Large intestine (tissue), 3 donors: ENCODE measurements around the gene PPOX. TPM values are rescaled to one million over a fixed set of nuclear protein-coding genes. Genes with fewer than 3 reads are reported as not detected.

Source experiments
- DNase-seq, 2 donors: peaks; one replicate each; pipeline versions ENCODE4 v3.0.0 to v3.0.0-alpha.2; 2013
- H3K27ac ChIP-seq: one replicate; pipeline ENCODE4 v1.5.1; 2013; ENCODE audit warnings: low read length
- H3K27me3 ChIP-seq: 2 replicates; pipeline ENCODE4 v1.6.1; 2013; ENCODE audit warnings: low read length; ENCODE audit not compliant: control insufficient read depth, insufficient read depth
- H3K36me3 ChIP-seq: 2 replicates; pipeline ENCODE4 v1.6.1; 2013; ENCODE audit warnings: low read length; ENCODE audit not compliant: control insufficient read depth, insufficient read depth
- H3K4me1 ChIP-seq: one replicate; pipeline ENCODE4 v1.6.1; 2013; ENCODE audit warnings: low read length; ENCODE audit not compliant: control insufficient read depth, insufficient read depth
- H3K4me3 ChIP-seq: one replicate; pipeline ENCODE4 v1.5.1; 2013; ENCODE audit warnings: low read length
- H3K9me3 ChIP-seq: one replicate; pipeline ENCODE4 v1.6.1; 2013; ENCODE audit warnings: mild to moderate bottlenecking, low read depth, low read length, moderate library complexity; ENCODE audit not compliant: control insufficient read depth
- whole genome bisulfite sequencing: methylation state at CpG from one replicate; pipeline ENCODE4 v1.1.5; 2013; ENCODE audit warnings: low lambda C conversion rate; ENCODE audit not compliant: insufficient coverage; 5-methylcytosine and 5-hydroxymethylcytosine counted together
- polyA plus RNA-seq: library from polyadenylated mRNA; unstranded; fragments of 120-200 nt; gene quantifications from one replicate; pipeline ENCODE4 v1.2.1, GENCODE V29; 2013

The PPOX gene
- polyA plus RNA-seq, 1 donor: 26.2 TPM

GRCh38 chr1:161176468-161177111 lies 10.4 kb downstream of the PPOX start:
- DNase-seq: no peak
- Histone ChIP-seq H3K4me3 (peak overlapping the region; percentile 92), H3K36me3 (peaks cover 39% of the 10 kb centered on the region), H3K4me1 (peaks cover 12% of the 10 kb centered on the region), H3K9me3 (no peaks in the 10 kb centered on the region), H3K27ac (peak overlapping the region; percentile 55), H3K27me3 (no peaks in the 10 kb centered on the region)
- 80% methylated on average over 1 of the region's 17 CpGs for WGBS

GRCh38 chr1:161177112-161177935 lies 11.1 kb downstream of the PPOX start, which contains the start of gene B4GALT3:
Gene B4GALT3 (minus strand): TSS chr1:161177507. CDS start chr1:161176060, 1,447 bp downstream.
- H3K36me3 ChIP-seq: peaks cover 32% of the 10 kb centered on the region
- no CpG with 5 or more reads among the region's 50 CpGs for WGBS
- peaks cover 12% of the 10 kb centered on the region for H3K4me1 ChIP-seq
- H3K27me3 ChIP-seq: no peaks in the 10 kb centered on the region
- peak; percentile 62 to 91 for DNase-seq
- H3K4me3 ChIP-seq: peak within 1 kb of the TSS; percentile 92
- H3K9me3 ChIP-seq: no peaks in the 10 kb centered on the region
- H3K27ac ChIP-seq: peak within 1 kb of the TSS; percentile 55

GRCh38 chr1:161177936-161178244 lies 11.7 kb downstream of the PPOX start:
- no peaks in the 10 kb centered on the region for H3K27me3 ChIP-seq
- no peak for DNase-seq
- peaks cover 12% of the 10 kb centered on the region for H3K4me1 ChIP-seq
- H3K4me3 ChIP-seq: peak overlapping the region; percentile 92
- H3K36me3 ChIP-seq: peaks cover 26% of the 10 kb centered on the region
- WGBS: 20% methylated on average over 1 of the region's 9 CpGs
- no peaks in the 10 kb centered on the region for H3K9me3 ChIP-seq
- H3K27ac ChIP-seq: peak overlapping the region; percentile 55

GRCh38 chr1:161179698-161180097 lies 13.5 kb downstream of the PPOX start:
- no peak overlapping the region for H3K4me3 ChIP-seq
- H3K27ac ChIP-seq: no peak overlapping the region
- no peaks in the 10 kb centered on the region for H3K27me3 ChIP-seq
- H3K4me1 ChIP-seq: peaks cover 12% of the 10 kb centered on the region
- peaks cover 12% of the 10 kb centered on the region for H3K36me3 ChIP-seq
- H3K9me3 ChIP-seq: no peaks in the 10 kb centered on the region
- DNase-seq: no peak
- no CpG with 5 or more reads among the region's 3 CpGs for WGBS

GRCh38 chr1:161180639-161181038 lies 14.4 kb downstream of the PPOX start:
- Histone ChIP-seq H3K27ac (no peak overlapping the region), H3K4me1 (peaks cover 12% of the 10 kb centered on the region), H3K27me3 (no peaks in the 10 kb centered on the region), H3K36me3 (peaks cover 3% of the 10 kb centered on the region), H3K9me3 (no peaks in the 10 kb centered on the region), H3K4me3 (no peak overlapping the region)
- DNase-seq: no peak
- WGBS: no CpG with 5 or more reads among the region's 1 CpG

GRCh38 chr1:161182214-161182613 lies 16.0 kb downstream of the PPOX start:
- WGBS: no CpG with 5 or more reads among the region's 1 CpG
- DNase-seq: no peak
- Histone ChIP-seq H3K27me3 (no peaks in the 10 kb centered on the region), H3K27ac (no peak overlapping the region), H3K36me3 (no peaks in the 10 kb centered on the region), H3K4me1 (peaks cover 4% of the 10 kb centered on the region), H3K4me3 (no peak overlapping the region), H3K9me3 (no peaks in the 10 kb centered on the region)

GRCh38 chr1:161185282-161185682 lies 19.1 kb downstream of the PPOX start:
- 30% methylated on average over 2 of the region's 3 CpGs for WGBS
- Histone ChIP-seq H3K4me3 (no peak overlapping the region), H3K9me3 (no peaks in the 10 kb centered on the region), H3K27ac (peak overlapping the region; percentile 30), H3K36me3 (no peaks in the 10 kb centered on the region), H3K4me1 (no peaks in the 10 kb centered on the region), H3K27me3 (no peaks in the 10 kb centered on the region)
- DNase-seq: peak; percentile 49 to 59

- H3K4me3 ChIP-seq: no peak overlapping the region
- H3K36me3 ChIP-seq: no peaks in the 10 kb centered on the region
- no peaks in the 10 kb centered on the region for H3K4me1 ChIP-seq
- peaks cover 2% of the 10 kb centered on the region for H3K27me3 ChIP-seq
- no peak for DNase-seq
- peak overlapping the region; percentile 30 for H3K27ac ChIP-seq
- no peaks in the 10 kb centered on the region for H3K9me3 ChIP-seq
- WGBS: no CpG with 5 or more reads among the region's 2 CpGs
Observed at GRCh38 chr1:161185732-161186311, 19.6 kb downstream of the PPOX start.

- Histone ChIP-seq H3K9me3 (no peaks in the 10 kb centered on the region), H3K27ac (no peak overlapping the region), H3K27me3 (peaks cover 4% of the 10 kb centered on the region), H3K4me1 (no peaks in the 10 kb centered on the region), H3K4me3 (no peak overlapping the region), H3K36me3 (no peaks in the 10 kb centered on the region)
- WGBS: no CpG with 5 or more reads among the region's 3 CpGs
- no peak for DNase-seq
Observed at GRCh38 chr1:161187311-161187710, 21.1 kb downstream of the PPOX start.

- H3K4me3 ChIP-seq: no peak overlapping the region
- H3K4me1 ChIP-seq: no peaks in the 10 kb centered on the region
- no peak for DNase-seq
- H3K27ac ChIP-seq: no peak overlapping the region
- H3K27me3 ChIP-seq: peaks cover 4% of the 10 kb centered on the region
- H3K36me3 ChIP-seq: no peaks in the 10 kb centered on the region
- WGBS: no CpG with 5 or more reads among the region's 6 CpGs
- no peaks in the 10 kb centered on the region for H3K9me3 ChIP-seq
Observed at GRCh38 chr1:161188381-161188780, 22.2 kb downstream of the PPOX start.
